OCI-LY7 (cell line): ENCODE results near the gene DOCK4.

Experiments
- EZH2phosphoT487 ChIP-seq: fragments of 200-600 bp; sonication (generic); IDR thresholded peaks from 2 replicates; pipeline ENCODE4 v1.6.1; 2018; ENCODE audit warnings: low read depth, borderline replicate concordance, mild to moderate bottlenecking, mixed run types, antibody characterized with exemption, low read length, moderate library complexity, mixed read lengths
- TF ChIP-seq, protein P1 (sequence below): fragments of 200-600 bp; sonication (generic); conservative IDR thresholded peaks from 2 replicates; pipeline ENCODE4 v1.5.1; 2014; ENCODE audit warnings: mild to moderate bottlenecking, antibody characterized with exemption, low read length, moderate library complexity, mixed read lengths

DNA sequence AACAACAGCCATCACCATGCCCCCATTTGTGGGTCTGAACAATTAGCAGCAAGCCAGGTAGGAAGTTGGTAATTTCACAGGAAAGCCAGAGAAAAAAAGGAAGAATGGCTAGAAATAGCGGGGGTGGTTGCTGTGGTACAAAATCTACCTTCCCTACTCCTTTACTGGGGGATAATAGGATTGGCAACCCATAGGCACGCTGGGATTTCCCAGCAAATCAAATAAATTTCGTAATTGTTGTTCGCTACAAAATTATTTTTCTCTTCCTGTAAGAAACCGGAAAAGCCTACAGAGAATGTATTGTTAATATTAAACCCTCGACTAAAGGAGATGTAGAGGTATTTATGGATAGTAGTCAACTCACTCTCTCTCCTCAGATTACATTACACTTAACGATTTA lies 123.9 kb downstream of the DOCK4 start:
- TF ChIP-seq, protein P1, sequence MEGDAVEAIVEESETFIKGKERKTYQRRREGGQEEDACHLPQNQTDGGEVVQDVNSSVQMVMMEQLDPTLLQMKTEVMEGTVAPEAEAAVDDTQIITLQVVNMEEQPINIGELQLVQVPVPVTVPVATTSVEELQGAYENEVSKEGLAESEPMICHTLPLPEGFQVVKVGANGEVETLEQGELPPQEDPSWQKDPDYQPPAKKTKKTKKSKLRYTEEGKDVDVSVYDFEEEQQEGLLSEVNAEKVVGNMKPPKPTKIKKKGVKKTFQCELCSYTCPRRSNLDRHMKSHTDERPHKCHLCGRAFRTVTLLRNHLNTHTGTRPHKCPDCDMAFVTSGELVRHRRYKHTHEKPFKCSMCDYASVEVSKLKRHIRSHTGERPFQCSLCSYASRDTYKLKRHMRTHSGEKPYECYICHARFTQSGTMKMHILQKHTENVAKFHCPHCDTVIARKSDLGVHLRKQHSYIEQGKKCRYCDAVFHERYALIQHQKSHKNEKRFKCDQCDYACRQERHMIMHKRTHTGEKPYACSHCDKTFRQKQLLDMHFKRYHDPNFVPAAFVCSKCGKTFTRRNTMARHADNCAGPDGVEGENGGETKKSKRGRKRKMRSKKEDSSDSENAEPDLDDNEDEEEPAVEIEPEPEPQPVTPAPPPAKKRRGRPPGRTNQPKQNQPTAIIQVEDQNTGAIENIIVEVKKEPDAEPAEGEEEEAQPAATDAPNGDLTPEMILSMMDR, result no peak
- no peak for TF ChIP-seq EZH2phosphoT487
